GM12878 (cell line): ENCODE results near the gene HBA2. TPM values are rescaled to one million over a fixed set of nuclear protein-coding genes. Genes with fewer than 3 reads are reported as not detected.
A peak's percentile ranks its signal among the peaks of the same experiment; 100 is the strongest.

ENCODE experiments used
- ATAC-seq: fragments of 200-7000 bp; cut with Tn5 transposase; 3 replicates; pipeline ENCODE4 v1.9.1; 2020; ENCODE audit warnings: mild to moderate bottlenecking, moderate library complexity
- BruUV-seq: library from RNA; stranded (reverse); fragments of 400-500 nt; replicated peaks from 2 replicates; lab custom pipeline; 2021; lab: Mats Ljungman, UMichigan
- CTCF ChIA-PET: fragments of 300-600 bp; sonication (Branson Sonifier 250); formaldehyde crosslinking; extraction: SDS; loops from one replicate; lab custom pipeline; 2021; ENCODE audit warnings: inconsistent platforms; lab: Yijun Ruan, JAX
- POLR2A ChIA-PET: fragments of 350-600 bp; formaldehyde crosslinking; extraction: SDS; loops from one replicate; lab custom pipeline; 2021; ENCODE audit warnings: inconsistent platforms; lab: Charles Lee
- RAD21 ChIA-PET: fragments of 300-600 bp; sonication (Branson Sonifier 250); formaldehyde crosslinking; loops from one replicate; lab custom pipeline; 2023; ENCODE audit warnings: antibody characterized with exemption; ENCODE audit not compliant: unreplicated experiment; lab: Charles Lee
- SMC1A ChIA-PET: fragments of 300-600 bp; sonication (Branson Sonifier 250); formaldehyde crosslinking; loops from one replicate; lab custom pipeline; 2023; ENCODE audit not compliant: unreplicated experiment, uncharacterized antibody; lab: Charles Lee
- DNase-seq: peaks from one replicate; pipeline ENCODE4 v3.0.0-alpha.2; 2011; ENCODE audit warnings: low read depth, low spot score
- FAIRE-seq: peaks from 3 replicates; lab custom pipeline; 2011; peaks lifted over from hg19 to GRCh38; lab: Jason Lieb, UNC
- H2AFZ ChIP-seq: 2 replicates; pipeline ENCODE4 v1.6.0; 2011; ENCODE audit warnings: low read depth, low read length, control low read depth; ENCODE audit not compliant: control insufficient read depth
- H3K27ac ChIP-seq: 2 replicates; pipeline ENCODE4 v1.5.1; 2011; ENCODE audit warnings: control low read depth; ENCODE audit not compliant: control insufficient read depth, insufficient read depth
- H3K27me3 ChIP-seq, 2 experiments: replicated peaks in 1 of 2; 2 replicates each; pipeline versions ENCODE4 v1.6.0 to v1.6.1; 2011; ENCODE audit warnings: low read length in 1 of 2; ENCODE audit not compliant: control insufficient read depth in 2 of 2, insufficient read depth in 2 of 2
- H3K36me3 ChIP-seq, 2 experiments: 2 replicates each; pipeline ENCODE4 v1.5.1; 2011; ENCODE audit warnings: low read length in 1 of 2; ENCODE audit not compliant: control insufficient read depth in 2 of 2, insufficient read depth in 2 of 2
- H3K4me1 ChIP-seq: 2 replicates; pipeline ENCODE4 v1.6.1; 2011; ENCODE audit warnings: mild to moderate bottlenecking, low read length, moderate library complexity, mixed read lengths; ENCODE audit not compliant: control insufficient read depth, insufficient read depth
- H3K4me2 ChIP-seq: 2 replicates; pipeline ENCODE4 v1.6.0; 2011; ENCODE audit warnings: control low read depth; ENCODE audit not compliant: control insufficient read depth, insufficient read depth
- H3K4me3 ChIP-seq: fragments of 200-600 bp; sonication (generic); 2 replicates; pipeline ENCODE4 v1.5.1; 2016
- H3K79me2 ChIP-seq: 2 replicates; pipeline ENCODE4 v1.6.0; 2011; ENCODE audit warnings: low read length; ENCODE audit not compliant: control insufficient read depth, insufficient read depth
- H3K9ac ChIP-seq: 2 replicates; pipeline ENCODE4 v1.8.0; 2011; ENCODE audit warnings: low read length, control low read depth, mixed read lengths; ENCODE audit not compliant: control insufficient read depth, insufficient read depth
- H3K9me3 ChIP-seq: replicated peaks from 3 replicates; pipeline ENCODE4 v1.5.1; 2011; ENCODE audit warnings: mild to moderate bottlenecking, low read length; ENCODE audit not compliant: control insufficient read depth, insufficient read depth
- H4K20me1 ChIP-seq: 2 replicates; pipeline ENCODE4 v1.6.0; 2011; ENCODE audit not compliant: control insufficient read depth, insufficient read depth
- RAD21 ChIP-seq: IDR thresholded peaks from 2 replicates; pipeline ENCODE4 v1.6.1; 2011; ENCODE audit warnings: mild to moderate bottlenecking, low read depth, low read length, moderate library complexity; ENCODE audit not compliant: insufficient read depth
- SREBF1 ChIP-seq: IDR thresholded peaks from 2 replicates; pipeline ENCODE4 v1.6.1; 2012; ENCODE audit warnings: mild to moderate bottlenecking, low read length
- WGBS: methylation state at CpG from one replicate; pipeline ENCODE4 v1.1.6; 2016; ENCODE audit warnings: low lambda C conversion rate; ENCODE audit not compliant: insufficient replicate concordance, insufficient coverage; ENCODE audit errors: missing lambda C conversion rate; 5-methylcytosine and 5-hydroxymethylcytosine counted together
- in situ Hi-C: fragments of 300-500 bp; cut with MboI; formaldehyde crosslinking; loops from 9 replicates; pipeline ENCODE4 v1.14.3; 2018; ENCODE audit warnings: mixed read lengths
- intact Hi-C: fragments of 100-400 bp; cut with micrococcal nuclease; formaldehyde crosslinking; loops from one replicate; pipeline ENCODE4 v1.14.2; 2022; ENCODE audit not compliant: unreplicated experiment
- polyA plus RNA-seq, 11 experiments: library from polyadenylated mRNA; depleted of rRNA in 4 of 11; unstranded in 6 of 11; stranded (reverse) in 5 of 11; fragments of >200 nt; fragmentation: Nextera tagmentation in 4 of 11; fragmentation: Illumina TruSeq in 1 of 11; extraction: Ambion mirVana in 4 of 11; extraction: Trizol in 1 of 11; gene quantifications; 1 replicate in 1 of 11; 2 replicates in 10 of 11; pipeline versions ENCODE4 v1.2.1 to v1.2.3, GENCODE V29; 2011 to 2016; ENCODE audit warnings: inconsistent platforms in 2 of 11, missing spikeins in 2 of 11, low read depth in 1 of 11
- total RNA-seq, 4 experiments: library from RNA; depleted of rRNA in 3 of 4; stranded (reverse); fragments of >200 nt in 3 of 4; fragmentation: Illumina TruSeq in 1 of 4; extraction: Trizol in 1 of 4; gene quantifications; 2 replicates each; pipeline versions ENCODE4 v1.2.1 to v1.2.3, GENCODE V29; 2013 to 2021
- TF ChIP-seq, protein P1 (sequence below), 3 experiments: IDR thresholded peaks in 2 of 3; conservative IDR thresholded peaks in 1 of 3; 2 replicates each; pipeline ENCODE4 v1.5.1; 2011; ENCODE audit warnings: low read depth in 3 of 3, low read length in 3 of 3, mild to moderate bottlenecking in 3 of 3, control low read depth in 2 of 3, moderate library complexity in 2 of 3, inconsistent platforms in 1 of 3, mixed read lengths in 1 of 3; ENCODE audit not compliant: control insufficient read depth in 2 of 3, insufficient read depth in 1 of 3; ENCODE audit errors: extremely low read depth in 1 of 3

HBA2 gene
- total and polyA plus RNA-seq, 10 of the 15 experiments (the other 5 are each of a cell fraction or from before 2014, with no cell fraction given): 0.30 to 0.96 (median 0.92) TPM; not detected in 7

DNA sequence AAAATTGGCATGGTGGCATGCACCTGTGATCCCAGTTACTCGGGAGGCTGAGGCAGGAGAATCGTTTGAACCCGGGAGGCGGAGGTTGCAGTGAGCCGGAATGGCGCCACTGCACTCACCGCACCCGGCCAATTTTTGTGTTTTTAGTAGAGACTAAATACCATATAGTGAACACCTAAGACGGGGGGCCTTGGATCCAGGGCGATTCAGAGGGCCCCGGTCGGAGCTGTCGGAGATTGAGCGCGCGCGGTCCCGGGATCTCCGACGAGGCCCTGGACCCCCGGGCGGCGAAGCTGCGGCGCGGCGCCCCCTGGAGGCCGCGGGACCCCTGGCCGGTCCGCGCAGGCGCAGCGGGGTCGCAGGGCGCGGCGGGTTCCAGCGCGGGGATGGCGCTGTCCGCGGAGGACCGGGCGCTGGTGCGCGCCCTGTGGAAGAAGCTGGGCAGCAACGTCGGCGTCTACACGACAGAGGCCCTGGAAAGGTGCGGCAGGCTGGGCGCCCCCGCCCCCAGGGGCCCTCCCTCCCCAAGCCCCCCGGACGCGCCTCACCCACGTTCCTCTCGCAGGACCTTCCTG, 7.5 kb downstream of the HBA2 start, which contains the start of gene HBQ1:
HBQ1 (plus strand) TSS at position 359 of the 575 bp plus-strand sequence; CDS start at position 387, 28 bp downstream.
- ATAC-seq: peak; percentile 8; the same call in 1 of the 3 replicates
- no peak within 1 kb of the TSS for H3K9ac ChIP-seq
- no peak for DNase-seq
- RAD21 ChIA-PET: interaction anchor here (0.6 kb wide), 1 partner anchor 73 kb away, joined by 3 read pairs; no protein-coding TSS in a partner anchor
- peak within 1 kb of the TSS; percentile 79 for H3K4me2 ChIP-seq
- H3K27me3 ChIP-seq: peaks cover 4 to 5% of the 10 kb centered on the region in 2 experiments
- TF ChIP-seq, protein P1, sequence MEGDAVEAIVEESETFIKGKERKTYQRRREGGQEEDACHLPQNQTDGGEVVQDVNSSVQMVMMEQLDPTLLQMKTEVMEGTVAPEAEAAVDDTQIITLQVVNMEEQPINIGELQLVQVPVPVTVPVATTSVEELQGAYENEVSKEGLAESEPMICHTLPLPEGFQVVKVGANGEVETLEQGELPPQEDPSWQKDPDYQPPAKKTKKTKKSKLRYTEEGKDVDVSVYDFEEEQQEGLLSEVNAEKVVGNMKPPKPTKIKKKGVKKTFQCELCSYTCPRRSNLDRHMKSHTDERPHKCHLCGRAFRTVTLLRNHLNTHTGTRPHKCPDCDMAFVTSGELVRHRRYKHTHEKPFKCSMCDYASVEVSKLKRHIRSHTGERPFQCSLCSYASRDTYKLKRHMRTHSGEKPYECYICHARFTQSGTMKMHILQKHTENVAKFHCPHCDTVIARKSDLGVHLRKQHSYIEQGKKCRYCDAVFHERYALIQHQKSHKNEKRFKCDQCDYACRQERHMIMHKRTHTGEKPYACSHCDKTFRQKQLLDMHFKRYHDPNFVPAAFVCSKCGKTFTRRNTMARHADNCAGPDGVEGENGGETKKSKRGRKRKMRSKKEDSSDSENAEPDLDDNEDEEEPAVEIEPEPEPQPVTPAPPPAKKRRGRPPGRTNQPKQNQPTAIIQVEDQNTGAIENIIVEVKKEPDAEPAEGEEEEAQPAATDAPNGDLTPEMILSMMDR (IDR thresholded peaks at IDR 0.05 in 2 of 3, conservative IDR thresholded peaks at IDR 0.05 in 1 of 3; ENCODE audit: control insufficient read depth in 2 of 3, extremely low read depth in 1 of 3, insufficient read depth in 1 of 3, low read depth in 3 of 3, low read length in 3 of 3): peak in 2 of 3 experiments; percentile 17 to 33; a peak in 3 of 6 replicates
- TF ChIP-seq RAD21 (peak; percentile 19; the same call in 1 of the 2 replicates), SREBF1 (no peak)
- H3K79me2 ChIP-seq: no peaks in the 10 kb centered on the region
- FAIRE-seq: no peak
- no peaks in the 10 kb centered on the region for H3K9me3 ChIP-seq
- H3K36me3 ChIP-seq: 0 out of 4 replicates have a peak, but pooled peaks cover 0 to 2% of the 10 kb centered on the region in 2 experiments
- no TSS peak for BruUV-seq
- SMC1A ChIA-PET: no interaction called here
- intact Hi-C loops: loop anchor here (2.0 kb wide), 2 partner anchors 63 to 73 kb away; no protein-coding TSS in a partner anchor
- in situ Hi-C loops: loop anchor here (5.0 kb wide), 1 partner anchor 73 kb away; no protein-coding TSS in a partner anchor
- 45% methylated on average over 22 of the region's 59 CpGs for WGBS
- no peak within 1 kb of the TSS for H3K27ac ChIP-seq
- POLR2A ChIA-PET: interaction anchor here (0.5 kb wide), 1 partner anchor 54 kb away, joined by 3 read pairs; no protein-coding TSS in a partner anchor
- H4K20me1 ChIP-seq: no peaks in the 10 kb centered on the region
- H3K4me3 ChIP-seq: no peak within 1 kb of the TSS
- peak within 1 kb of the TSS; percentile 79 for H2AFZ ChIP-seq
- peaks cover 8% of the 10 kb centered on the region; the same call in 1 of the 2 replicates for H3K4me1 ChIP-seq
- CTCF ChIA-PET: interaction anchor here (0.9 to 3.8 kb wide), 4 partner anchors 60 to 182 kb away, joined by 3 to 20 read pairs (median 4); no protein-coding TSS in a partner anchor
